Panc1 (cell line): ENCODE data around the gene ITIH5.

ENCODE experiments used
- POLR2AphosphoS5 ChIP-seq: IDR thresholded peaks from 2 replicates; pipeline ENCODE4 v1.6.1; 2012; ENCODE audit warnings: mild to moderate bottlenecking, low read depth, low read length, moderate library complexity
- REST ChIP-seq, 2 experiments: IDR thresholded peaks; 2 replicates each; pipeline ENCODE4 v1.6.1; 2011 to 2012; ENCODE audit warnings: low read depth in 2 of 2, control low read depth in 1 of 2, low read length in 1 of 2, mild to moderate bottlenecking in 1 of 2, moderate library complexity in 1 of 2; ENCODE audit not compliant: insufficient read depth in 1 of 2
- SIN3A ChIP-seq: IDR thresholded peaks from 2 replicates; pipeline ENCODE4 v1.6.1; 2012; ENCODE audit warnings: low read depth, mild to moderate bottlenecking, low read length, moderate library complexity, borderline replicate concordance; ENCODE audit not compliant: insufficient read depth
- TF ChIP-seq, protein P1 (sequence below): fragments of 450-650 bp; IDR thresholded peaks from 2 replicates; pipeline ENCODE4 v1.5.1; 2017; ENCODE audit warnings: mild to moderate bottlenecking

- TF ChIP-seq, protein P1, sequence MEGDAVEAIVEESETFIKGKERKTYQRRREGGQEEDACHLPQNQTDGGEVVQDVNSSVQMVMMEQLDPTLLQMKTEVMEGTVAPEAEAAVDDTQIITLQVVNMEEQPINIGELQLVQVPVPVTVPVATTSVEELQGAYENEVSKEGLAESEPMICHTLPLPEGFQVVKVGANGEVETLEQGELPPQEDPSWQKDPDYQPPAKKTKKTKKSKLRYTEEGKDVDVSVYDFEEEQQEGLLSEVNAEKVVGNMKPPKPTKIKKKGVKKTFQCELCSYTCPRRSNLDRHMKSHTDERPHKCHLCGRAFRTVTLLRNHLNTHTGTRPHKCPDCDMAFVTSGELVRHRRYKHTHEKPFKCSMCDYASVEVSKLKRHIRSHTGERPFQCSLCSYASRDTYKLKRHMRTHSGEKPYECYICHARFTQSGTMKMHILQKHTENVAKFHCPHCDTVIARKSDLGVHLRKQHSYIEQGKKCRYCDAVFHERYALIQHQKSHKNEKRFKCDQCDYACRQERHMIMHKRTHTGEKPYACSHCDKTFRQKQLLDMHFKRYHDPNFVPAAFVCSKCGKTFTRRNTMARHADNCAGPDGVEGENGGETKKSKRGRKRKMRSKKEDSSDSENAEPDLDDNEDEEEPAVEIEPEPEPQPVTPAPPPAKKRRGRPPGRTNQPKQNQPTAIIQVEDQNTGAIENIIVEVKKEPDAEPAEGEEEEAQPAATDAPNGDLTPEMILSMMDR = no peak
- TF ChIP-seq SIN3A (no peak), POLR2AphosphoS5 (no peak), REST (IDR thresholded peaks at IDR 0.05; ENCODE audit: insufficient read depth in 1 of 2, low read depth in 2 of 2, low read length in 1 of 2) (no peak)
Measured at GRCh38 chr10:7567911-7568620, 98.7 kb downstream of the ITIH5 start.
